DMS153 (cell line): ENCODE measurements around the gene TRPM1.

ENCODE experiments used
- DNase-seq: peaks from one replicate; lab custom pipeline; 2025; lab: John Stamatoyannopoulos, UW

TRPM1 gene

DNA sequence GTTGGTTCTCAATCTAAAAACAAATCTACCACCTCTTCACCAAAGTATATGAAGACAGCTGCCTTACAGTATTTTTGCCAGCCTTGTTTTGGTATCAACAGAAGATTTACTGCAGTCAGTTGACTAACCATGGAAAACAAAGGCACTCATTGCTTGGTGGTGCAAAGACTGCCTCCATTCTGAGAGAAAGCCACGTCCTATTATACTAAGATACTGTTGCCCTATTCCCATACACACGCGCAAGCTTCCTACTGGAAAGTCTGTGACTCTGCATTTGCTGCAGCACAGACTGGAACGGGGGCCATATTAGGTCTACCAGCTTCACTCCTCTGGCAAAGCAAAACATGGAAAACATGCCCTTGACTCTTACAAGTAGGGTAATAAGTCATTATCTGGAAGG lies 128.1 kb downstream of the TRPM1 start:
- no peak for DNase-seq

DNA sequence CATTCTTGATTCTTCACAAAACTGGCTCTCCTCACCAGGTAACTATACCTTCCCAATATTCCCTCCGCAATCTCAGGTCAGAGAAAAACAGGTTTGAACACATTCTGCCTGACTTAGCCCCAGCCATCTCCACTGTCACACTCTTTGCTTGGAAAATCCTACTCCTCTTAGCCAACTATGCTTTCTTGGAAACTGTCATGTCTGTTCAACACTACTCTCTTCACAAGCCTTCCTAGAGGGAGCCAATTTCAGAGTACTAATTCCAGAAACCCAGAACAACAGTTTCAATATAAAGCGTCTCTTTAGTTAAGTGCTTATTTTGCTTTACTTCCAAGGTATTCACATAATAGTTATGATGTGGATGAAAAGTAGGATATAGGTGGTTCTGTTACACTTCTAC lies 131.8 kb downstream of the TRPM1 start:
- DNase-seq, result no peak

DNA sequence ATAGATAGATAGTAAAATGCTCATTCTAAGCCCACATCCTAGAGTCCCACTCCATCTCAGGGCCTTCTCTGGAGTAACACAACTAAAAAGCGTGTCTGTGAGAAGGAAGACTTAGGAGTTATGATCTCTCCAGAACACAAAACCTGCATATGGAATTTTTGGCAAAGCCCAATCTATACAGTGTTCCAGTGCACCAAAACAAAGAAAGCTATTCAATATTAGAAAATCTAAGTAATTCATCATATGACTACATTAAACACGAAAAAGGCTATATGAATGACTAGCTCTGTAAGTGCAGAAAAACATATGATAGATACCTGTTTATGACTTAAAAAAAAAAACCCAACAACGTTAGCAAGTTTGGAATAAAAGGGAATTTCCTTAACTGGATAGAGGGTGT lies 137.8 kb downstream of the TRPM1 start:
- no peak for DNase-seq

DNA sequence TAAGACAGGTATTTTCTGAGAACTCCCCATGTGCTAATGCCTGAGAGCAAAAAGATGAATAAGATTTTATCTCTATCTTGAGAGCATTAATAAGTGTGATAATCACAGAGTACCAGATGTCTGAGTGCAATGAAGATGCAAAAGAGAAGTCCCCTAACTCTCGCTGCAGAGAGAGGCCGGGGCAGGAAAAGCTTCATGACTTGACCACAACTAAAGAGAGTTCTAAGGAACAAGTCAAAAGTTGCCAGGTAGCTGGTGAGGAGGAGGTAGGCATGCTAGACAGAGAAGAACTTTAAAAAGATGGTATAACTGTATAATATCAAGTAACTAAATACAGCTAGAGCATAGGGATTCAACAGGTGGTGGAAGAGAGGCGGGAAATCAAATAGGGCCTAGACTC lies 138.9 kb downstream of the TRPM1 start:
- DNase-seq, result no peak

DNA sequence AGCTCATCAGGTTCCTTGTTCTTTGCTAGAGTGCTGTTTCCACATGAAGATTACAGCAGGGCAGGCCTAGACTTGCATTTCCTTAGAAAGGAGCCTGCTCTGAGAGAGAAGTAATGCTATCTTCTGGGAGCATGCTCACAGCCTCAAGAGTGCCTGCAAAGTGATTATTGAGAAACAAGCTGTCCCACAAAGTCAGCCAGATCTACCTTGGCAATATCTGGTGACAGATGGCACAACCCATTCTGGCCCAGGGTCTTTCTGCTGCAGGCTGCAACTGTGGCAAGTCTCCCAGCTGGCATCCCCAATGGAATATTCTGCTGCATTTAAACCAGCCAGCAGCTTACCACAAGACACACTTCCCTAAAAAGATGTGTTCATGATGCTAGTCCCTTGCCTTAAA lies 139.4 kb downstream of the TRPM1 start:
- DNase-seq, result no peak

DNA sequence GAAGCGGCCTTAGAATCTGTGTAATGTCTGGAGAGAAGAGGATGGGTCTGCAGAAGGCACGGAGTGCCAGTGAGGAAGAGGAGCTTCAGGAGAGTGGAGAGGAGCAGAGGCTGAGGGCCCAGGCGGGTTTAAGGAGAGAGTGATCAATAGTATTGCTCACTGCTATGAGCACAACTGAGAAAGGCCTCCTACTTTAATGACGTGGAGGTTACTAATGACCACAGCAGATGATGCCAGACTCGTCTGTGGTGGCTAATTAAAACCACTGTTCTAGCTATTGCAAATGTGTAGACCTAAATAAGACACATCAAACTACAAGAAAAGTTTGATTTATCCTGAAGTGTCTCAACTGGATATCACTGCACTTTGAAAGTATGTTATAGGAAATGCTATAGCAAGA lies 143.3 kb downstream of the TRPM1 start:
- no peak for DNase-seq

DNA sequence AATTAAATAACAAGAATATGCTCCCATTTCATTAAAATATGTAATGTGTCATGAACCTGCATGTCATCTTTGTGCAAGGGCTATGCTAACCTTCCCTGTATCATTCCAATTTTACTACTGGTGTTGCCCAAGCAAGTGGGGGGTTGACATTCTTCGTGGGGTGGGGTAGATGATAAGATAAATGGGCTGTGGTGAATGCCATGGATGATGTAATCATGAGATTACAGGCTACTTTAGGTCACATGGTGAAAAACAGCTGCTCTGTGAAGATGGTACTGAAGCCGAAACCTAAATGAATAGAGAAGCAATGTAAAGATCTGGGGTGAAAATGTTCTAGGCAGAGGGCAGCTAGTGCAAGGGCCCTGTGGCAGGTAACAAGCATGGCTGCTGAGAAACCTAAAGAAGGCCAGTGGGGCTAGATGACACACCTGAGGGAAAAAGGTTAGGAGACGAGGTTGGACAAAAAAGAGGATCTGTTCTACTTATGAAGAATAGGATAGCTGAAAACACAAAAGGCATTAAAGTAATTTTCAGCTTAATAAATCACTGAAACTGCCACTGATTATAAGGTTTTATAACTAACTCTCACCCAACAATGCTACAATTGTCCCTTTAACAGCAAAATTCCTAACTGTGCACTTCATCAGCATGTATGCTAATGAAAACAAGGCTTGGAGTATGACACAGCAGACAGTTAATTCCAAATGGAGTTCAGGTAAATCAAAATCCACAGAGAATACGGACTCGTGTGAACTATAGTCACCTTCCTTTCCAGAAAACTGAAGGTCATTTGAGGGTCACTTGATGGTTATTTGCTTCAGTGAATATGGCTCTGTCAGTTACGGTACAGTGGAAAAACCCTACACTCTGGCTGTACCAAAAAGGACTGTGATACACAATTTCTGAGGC lies 145.1 kb downstream of the TRPM1 start:
- DNase-seq, result no peak

DNA sequence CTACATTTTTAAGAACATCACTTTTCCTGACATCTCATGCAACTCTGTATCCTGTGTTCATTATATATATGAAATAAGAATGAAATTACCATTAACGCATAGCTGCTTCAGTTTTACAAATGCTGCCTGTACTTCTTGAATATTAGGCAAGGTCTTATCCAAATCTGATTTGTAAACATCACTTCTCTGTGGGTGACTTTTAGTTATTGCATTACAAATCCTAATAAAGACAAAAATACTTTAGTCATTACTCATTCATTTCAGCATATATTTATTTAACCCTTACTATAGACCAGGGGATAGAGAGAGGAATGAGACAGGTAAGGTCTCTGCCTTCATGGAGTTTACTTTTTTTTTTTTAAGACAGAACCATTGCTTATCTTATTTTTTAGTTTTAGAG lies 146.9 kb downstream of the TRPM1 start:
- no peak for DNase-seq

DNA sequence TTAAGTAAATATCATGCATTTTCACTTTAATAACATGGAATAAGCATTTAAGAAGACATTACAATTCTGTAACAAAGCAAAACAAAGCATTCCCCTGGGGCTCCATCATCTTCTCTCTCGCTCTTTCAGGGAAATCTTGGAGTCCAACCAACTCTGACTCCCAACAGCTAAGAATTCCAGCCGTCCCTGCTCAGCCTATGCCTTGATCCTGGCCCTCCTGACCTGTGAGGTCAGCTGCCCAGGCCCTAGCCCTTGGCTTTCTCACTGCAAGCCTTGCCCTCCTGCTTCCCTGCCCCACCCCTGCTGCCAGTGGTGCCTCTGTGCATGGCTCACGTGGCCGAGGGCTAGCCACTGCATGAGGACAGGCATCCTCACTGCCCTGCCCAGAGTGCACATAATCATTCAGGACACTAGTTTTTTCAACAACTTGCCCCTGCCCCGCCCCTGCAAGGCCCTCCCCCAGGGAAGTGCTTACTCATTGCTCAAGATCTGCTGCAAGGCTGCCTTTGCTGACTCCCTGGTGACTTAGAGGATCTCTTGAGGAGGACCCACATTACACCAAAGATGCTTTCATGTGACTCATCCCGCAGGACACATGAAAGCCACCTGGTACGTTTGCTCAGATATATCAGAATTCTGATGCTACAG lies 147.7 kb downstream of the TRPM1 start:
- DNase-seq, result no peak

DNA sequence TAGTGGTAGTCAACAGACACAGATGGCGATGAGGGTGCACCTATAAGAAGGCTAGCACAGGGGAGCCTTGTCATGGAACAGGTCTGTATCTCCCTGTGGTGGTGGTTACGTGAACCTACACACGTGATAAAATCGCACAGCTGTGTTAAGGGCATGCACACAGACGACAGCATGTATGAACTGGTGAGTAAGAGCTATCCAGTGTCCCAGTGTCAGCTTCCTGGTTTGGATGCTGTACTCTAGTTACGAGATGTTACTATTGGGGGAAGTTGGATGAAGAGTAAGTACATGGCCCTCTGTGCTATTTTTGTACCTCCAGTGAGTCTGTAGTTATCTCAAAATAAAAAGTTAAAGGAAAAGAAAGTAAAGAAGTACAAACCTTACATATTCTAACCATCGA lies 148.3 kb downstream of the TRPM1 start:
- no peak for DNase-seq
